SK-N-SH treated with all-trans-retinoic acid at 6 μM for 48 hours (cell line): ENCODE data around the gene CDKL5.

Source experiments
- CSDC2 ChIP-seq: fragments of 250-450 bp; sonication (Bioruptor Pico); IDR thresholded peaks from 2 replicates; pipeline ENCODE4 v1.5.0; 2020; ENCODE audit warnings: mild to moderate bottlenecking, moderate library complexity
- ESRRG ChIP-seq: fragments of 250-450 bp; sonication (Bioruptor Pico); IDR thresholded peaks from 2 replicates; pipeline ENCODE4 v1.6.1; 2021; ENCODE audit warnings: mild to moderate bottlenecking
- GLIS3 ChIP-seq: fragments of 250-450 bp; sonication (Bioruptor Pico); IDR thresholded peaks from 2 replicates; pipeline ENCODE4 v1.5.0; 2020; ENCODE audit warnings: mild to moderate bottlenecking, moderate library complexity
- ISL1 ChIP-seq: fragments of 250-450 bp; sonication (Bioruptor Pico); IDR thresholded peaks from 2 replicates; pipeline ENCODE4 v2.1.2; 2022; ENCODE audit warnings: mild to moderate bottlenecking, moderate library complexity
- RARB ChIP-seq: fragments of 250-450 bp; sonication (Bioruptor Pico); IDR thresholded peaks from 2 replicates; pipeline ENCODE4 v1.8.0; 2021; ENCODE audit warnings: mild to moderate bottlenecking, moderate library complexity
- TCF4 ChIP-seq: fragments of 250-450 bp; sonication (Bioruptor Pico); IDR thresholded peaks from 2 replicates; pipeline ENCODE4 v1.8.0; 2021; ENCODE audit warnings: mild to moderate bottlenecking, moderate library complexity, borderline replicate concordance
- ZFP3 ChIP-seq: fragments of 250-450 bp; sonication (Bioruptor Pico); IDR thresholded peaks from 2 replicates; pipeline ENCODE4 v1.5.0; 2020; ENCODE audit warnings: mild to moderate bottlenecking, moderate library complexity
- ZFP30 ChIP-seq: fragments of 450-650 bp; formaldehyde crosslinking; IDR thresholded peaks from 2 replicates; pipeline ENCODE4 v1.5.0; 2022; ENCODE audit warnings: mild to moderate bottlenecking, moderate library complexity
- ZNF8 ChIP-seq: fragments of 450-650 bp; formaldehyde crosslinking; IDR thresholded peaks from 2 replicates; pipeline ENCODE4 v1.5.0; 2020; ENCODE audit warnings: mild to moderate bottlenecking, moderate library complexity
- TF ChIP-seq, protein P1 (sequence below): fragments of 250-450 bp; sonication (Bioruptor Pico); IDR thresholded peaks from 2 replicates; pipeline ENCODE4 v1.5.1; 2020; ENCODE audit warnings: low read depth, mild to moderate bottlenecking, moderate library complexity
- TF ChIP-seq, protein P2 (sequence below): fragments of 250-450 bp; sonication (Bioruptor Pico); IDR thresholded peaks from 2 replicates; pipeline ENCODE4 v1.5.0; 2020; ENCODE audit warnings: mild to moderate bottlenecking, moderate library complexity
- TF ChIP-seq, protein P3 (sequence below): fragments of 250-450 bp; sonication (Bioruptor Pico); IDR thresholded peaks from 2 replicates; pipeline ENCODE4 v1.5.1; 2021; ENCODE audit warnings: mild to moderate bottlenecking, moderate library complexity
- TF ChIP-seq, protein P4 (sequence below): fragments of 250-450 bp; sonication (Bioruptor Pico); IDR thresholded peaks from 2 replicates; pipeline ENCODE4 v1.8.0; 2020; ENCODE audit warnings: mild to moderate bottlenecking, moderate library complexity, borderline replicate concordance

DNA sequence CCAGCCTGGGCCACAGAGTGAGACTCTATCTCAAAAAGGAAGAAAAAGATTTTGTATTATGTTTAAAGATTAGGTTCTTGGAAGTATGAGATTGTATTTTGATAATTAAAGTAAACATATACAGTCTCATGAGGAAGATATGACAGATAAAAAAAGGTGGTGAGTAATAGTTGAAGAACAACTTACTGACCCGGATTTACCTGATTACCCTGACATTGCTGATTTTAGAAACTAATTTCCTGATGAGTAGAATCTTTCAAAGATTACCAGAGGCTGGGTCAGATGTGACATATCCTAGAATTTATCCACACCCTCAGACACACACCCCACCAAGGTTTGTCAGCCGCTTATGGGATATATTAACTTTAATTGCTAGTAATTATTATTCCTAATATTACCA is 9.5 kb downstream of the CDKL5 start:
- no peak for TF ChIP-seq ZFP3
- no peak for TF ChIP-seq ZFP30 (CRISPR knock-in tag)
- no peak for TF ChIP-seq ISL1
- no peak for TF ChIP-seq RARB (CRISPR knock-in tag)
- TF ChIP-seq ESRRG (CRISPR knock-in tag): no peak
- no peak for TF ChIP-seq TCF4 (CRISPR knock-in tag)
- TF ChIP-seq, protein P1, sequence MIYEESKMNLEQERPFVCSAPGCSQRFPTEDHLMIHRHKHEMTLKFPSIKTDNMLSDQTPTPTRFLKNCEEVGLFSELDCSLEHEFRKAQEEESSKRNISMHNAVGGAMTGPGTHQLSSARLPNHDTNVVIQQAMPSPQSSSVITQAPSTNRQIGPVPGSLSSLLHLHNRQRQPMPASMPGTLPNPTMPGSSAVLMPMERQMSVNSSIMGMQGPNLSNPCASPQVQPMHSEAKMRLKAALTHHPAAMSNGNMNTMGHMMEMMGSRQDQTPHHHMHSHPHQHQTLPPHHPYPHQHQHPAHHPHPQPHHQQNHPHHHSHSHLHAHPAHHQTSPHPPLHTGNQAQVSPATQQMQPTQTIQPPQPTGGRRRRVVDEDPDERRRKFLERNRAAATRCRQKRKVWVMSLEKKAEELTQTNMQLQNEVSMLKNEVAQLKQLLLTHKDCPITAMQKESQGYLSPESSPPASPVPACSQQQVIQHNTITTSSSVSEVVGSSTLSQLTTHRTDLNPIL (CRISPR knock-in tag): no peak
- no peak for TF ChIP-seq GLIS3 (CRISPR knock-in tag)
- TF ChIP-seq, protein P2, sequence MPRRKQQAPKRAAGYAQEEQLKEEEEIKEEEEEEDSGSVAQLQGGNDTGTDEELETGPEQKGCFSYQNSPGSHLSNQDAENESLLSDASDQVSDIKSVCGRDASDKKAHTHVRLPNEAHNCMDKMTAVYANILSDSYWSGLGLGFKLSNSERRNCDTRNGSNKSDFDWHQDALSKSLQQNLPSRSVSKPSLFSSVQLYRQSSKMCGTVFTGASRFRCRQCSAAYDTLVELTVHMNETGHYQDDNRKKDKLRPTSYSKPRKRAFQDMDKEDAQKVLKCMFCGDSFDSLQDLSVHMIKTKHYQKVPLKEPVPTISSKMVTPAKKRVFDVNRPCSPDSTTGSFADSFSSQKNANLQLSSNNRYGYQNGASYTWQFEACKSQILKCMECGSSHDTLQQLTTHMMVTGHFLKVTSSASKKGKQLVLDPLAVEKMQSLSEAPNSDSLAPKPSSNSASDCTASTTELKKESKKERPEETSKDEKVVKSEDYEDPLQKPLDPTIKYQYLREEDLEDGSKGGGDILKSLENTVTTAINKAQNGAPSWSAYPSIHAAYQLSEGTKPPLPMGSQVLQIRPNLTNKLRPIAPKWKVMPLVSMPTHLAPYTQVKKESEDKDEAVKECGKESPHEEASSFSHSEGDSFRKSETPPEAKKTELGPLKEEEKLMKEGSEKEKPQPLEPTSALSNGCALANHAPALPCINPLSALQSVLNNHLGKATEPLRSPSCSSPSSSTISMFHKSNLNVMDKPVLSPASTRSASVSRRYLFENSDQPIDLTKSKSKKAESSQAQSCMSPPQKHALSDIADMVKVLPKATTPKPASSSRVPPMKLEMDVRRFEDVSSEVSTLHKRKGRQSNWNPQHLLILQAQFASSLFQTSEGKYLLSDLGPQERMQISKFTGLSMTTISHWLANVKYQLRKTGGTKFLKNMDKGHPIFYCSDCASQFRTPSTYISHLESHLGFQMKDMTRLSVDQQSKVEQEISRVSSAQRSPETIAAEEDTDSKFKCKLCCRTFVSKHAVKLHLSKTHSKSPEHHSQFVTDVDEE: no peak
- TF ChIP-seq ZNF8 (CRISPR knock-in tag): no peak
- TF ChIP-seq CSDC2: no peak
- TF ChIP-seq, protein P3, sequence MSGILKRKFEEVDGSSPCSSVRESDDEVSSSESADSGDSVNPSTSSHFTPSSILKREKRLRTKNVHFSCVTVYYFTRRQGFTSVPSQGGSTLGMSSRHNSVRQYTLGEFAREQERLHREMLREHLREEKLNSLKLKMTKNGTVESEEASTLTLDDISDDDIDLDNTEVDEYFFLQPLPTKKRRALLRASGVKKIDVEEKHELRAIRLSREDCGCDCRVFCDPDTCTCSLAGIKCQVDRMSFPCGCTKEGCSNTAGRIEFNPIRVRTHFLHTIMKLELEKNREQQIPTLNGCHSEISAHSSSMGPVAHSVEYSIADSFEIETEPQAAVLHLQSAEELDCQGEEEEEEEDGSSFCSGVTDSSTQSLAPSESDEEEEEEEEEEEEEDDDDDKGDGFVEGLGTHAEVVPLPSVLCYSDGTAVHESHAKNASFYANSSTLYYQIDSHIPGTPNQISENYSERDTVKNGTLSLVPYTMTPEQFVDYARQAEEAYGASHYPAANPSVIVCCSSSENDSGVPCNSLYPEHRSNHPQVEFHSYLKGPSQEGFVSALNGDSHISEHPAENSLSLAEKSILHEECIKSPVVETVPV (CRISPR knock-in tag): no peak
- TF ChIP-seq, protein P4, sequence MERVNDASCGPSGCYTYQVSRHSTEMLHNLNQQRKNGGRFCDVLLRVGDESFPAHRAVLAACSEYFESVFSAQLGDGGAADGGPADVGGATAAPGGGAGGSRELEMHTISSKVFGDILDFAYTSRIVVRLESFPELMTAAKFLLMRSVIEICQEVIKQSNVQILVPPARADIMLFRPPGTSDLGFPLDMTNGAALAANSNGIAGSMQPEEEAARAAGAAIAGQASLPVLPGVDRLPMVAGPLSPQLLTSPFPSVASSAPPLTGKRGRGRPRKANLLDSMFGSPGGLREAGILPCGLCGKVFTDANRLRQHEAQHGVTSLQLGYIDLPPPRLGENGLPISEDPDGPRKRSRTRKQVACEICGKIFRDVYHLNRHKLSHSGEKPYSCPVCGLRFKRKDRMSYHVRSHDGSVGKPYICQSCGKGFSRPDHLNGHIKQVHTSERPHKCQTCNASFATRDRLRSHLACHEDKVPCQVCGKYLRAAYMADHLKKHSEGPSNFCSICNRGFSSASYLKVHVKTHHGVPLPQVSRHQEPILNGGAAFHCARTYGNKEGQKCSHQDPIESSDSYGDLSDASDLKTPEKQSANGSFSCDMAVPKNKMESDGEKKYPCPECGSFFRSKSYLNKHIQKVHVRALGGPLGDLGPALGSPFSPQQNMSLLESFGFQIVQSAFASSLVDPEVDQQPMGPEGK: no peak
